HCT116 (cell line): ENCODE measurements around the gene AOAH. TPM values are rescaled to one million over a fixed set of nuclear protein-coding genes. Genes with fewer than 3 reads are reported as not detected.

Source experiments
- ATAC-seq: fragments of 200-7000 bp; cut with Tn5 transposase; 2 replicates; pipeline ENCODE4 v1.9.1; 2020; ENCODE audit warnings: mild to moderate bottlenecking, moderate library complexity
- BruUV-seq: library from RNA; stranded (reverse); fragments of 400-500 nt; replicated peaks from 2 replicates; lab custom pipeline; 2021; lab: Mats Ljungman, UMichigan
- CTCF ChIA-PET: fragments of 300-600 bp; sonication (Branson Sonifier 250); formaldehyde crosslinking; loops from one replicate; lab custom pipeline; 2021; ENCODE audit warnings: antibody characterized with exemption; lab: Charles Lee
- POLR2A ChIA-PET: fragments of 300-600, 350-600 bp; sonication (Branson Sonifier 250); formaldehyde crosslinking; loops from one replicate; lab custom pipeline; 2021; ENCODE audit warnings: antibody characterized with exemption; lab: Charles Lee
- RAD21 ChIA-PET, 2 experiments: fragments of 300-600 bp; sonication (Branson Sonifier 250); formaldehyde crosslinking; loops; one replicate each; lab custom pipeline; 2023; ENCODE audit warnings: low total read pairs in 2 of 2; ENCODE audit not compliant: uncharacterized antibody in 2 of 2, unreplicated experiment in 2 of 2, low non-redundant PET in 1 of 2; lab: Charles Lee
- DNase-seq: peaks from one replicate; pipeline ENCODE4 v3.0.0-alpha.2; 2010; ENCODE audit warnings: low read depth, low spot score
- H2AFZ ChIP-seq: fragments of 200-600 bp; shearing (Covaris generic), sonication (generic); 2 replicates; pipeline ENCODE4 v1.6.1; 2017; ENCODE audit warnings: low read depth, mixed run types, mixed read lengths, antibody characterized with exemption, low read length; ENCODE audit not compliant: poor library complexity, severe bottlenecking
- H3K27ac ChIP-seq: 2 replicates; pipeline ENCODE4 v1.5.1; 2012; ENCODE audit warnings: low read depth, low read length
- H3K27me3 ChIP-seq: fragments of 200-600 bp; sonication (generic); 2 replicates; pipeline ENCODE4 v1.6.1; 2016; ENCODE audit warnings: mixed run types, low read length, mixed read lengths; ENCODE audit not compliant: insufficient read depth
- H3K36me3 ChIP-seq, 2 experiments: fragments of 200-500 bp in 1 of 2; fragments of 200-600 bp in 1 of 2; sonication (Bioruptor generic) in 1 of 2; sonication (generic) in 1 of 2; 2 replicates each; pipeline versions ENCODE4 v1.5.1 to v1.6.1; 2014 to 2016; ENCODE audit warnings: low read length in 2 of 2, inconsistent platforms in 1 of 2, mixed read lengths in 1 of 2, mixed run types in 1 of 2; ENCODE audit not compliant: insufficient read depth in 2 of 2, control insufficient read depth in 1 of 2
- H3K4me1 ChIP-seq, 2 experiments: fragments of 200-600 bp in 1 of 2; sonication (generic) in 1 of 2; 2 replicates each; pipeline versions ENCODE4 v1.5.1 to v1.6.1; 2012 to 2017; ENCODE audit warnings: low read length in 2 of 2, inconsistent platforms in 1 of 2, mild to moderate bottlenecking in 1 of 2, mixed read lengths in 1 of 2, mixed run types in 1 of 2, moderate library complexity in 1 of 2; ENCODE audit not compliant: insufficient read depth in 2 of 2, control insufficient read depth in 1 of 2
- H3K4me2 ChIP-seq: fragments of 200-600 bp; sonication (generic); 2 replicates; pipeline ENCODE4 v1.6.1; 2017; ENCODE audit warnings: mixed run types, low read length, mixed read lengths
- H3K4me3 ChIP-seq, 2 experiments: fragments of 200-600 bp in 1 of 2; sonication (generic) in 1 of 2; replicated peaks in 1 of 2; 2 replicates each; pipeline ENCODE4 v1.5.1; 2011 to 2016; ENCODE audit warnings: low read length in 2 of 2, control low read depth in 1 of 2, low read depth in 1 of 2, mild to moderate bottlenecking in 1 of 2, mixed read lengths in 1 of 2, mixed run types in 1 of 2
- H3K79me2 ChIP-seq: fragments of 200-600 bp; sonication (generic); 2 replicates; pipeline ENCODE4 v1.6.1; 2017; ENCODE audit warnings: mild to moderate bottlenecking, mixed run types, low read length, moderate library complexity, mixed read lengths; ENCODE audit not compliant: insufficient read depth
- H3K9ac ChIP-seq: fragments of 200-600 bp; sonication (generic); 2 replicates; pipeline ENCODE4 v1.6.1; 2016; ENCODE audit warnings: low read length, mixed read lengths
- H3K9me2 ChIP-seq: fragments of 200-600 bp; sonication (generic), shearing (Covaris generic); 2 replicates; pipeline ENCODE4 v1.6.1; 2017; ENCODE audit warnings: mixed run types, mild to moderate bottlenecking, moderate library complexity; ENCODE audit not compliant: insufficient read depth
- H3K9me3 ChIP-seq, 2 experiments: fragments of 200-500 bp in 1 of 2; fragments of 200-600 bp in 1 of 2; sonication (Bioruptor generic) in 1 of 2; sonication (generic) in 1 of 2; 2 replicates each; pipeline ENCODE4 v1.6.1; 2014 to 2017; ENCODE audit warnings: low read length in 2 of 2, mixed read lengths in 2 of 2, inconsistent platforms in 1 of 2, low read depth in 1 of 2, mild to moderate bottlenecking in 1 of 2, mixed run types in 1 of 2, moderate library complexity in 1 of 2; ENCODE audit not compliant: control insufficient read depth in 1 of 2, insufficient read depth in 1 of 2
- H4K20me1 ChIP-seq: fragments of 200-600 bp; sonication (generic), shearing (Covaris generic); 2 replicates; pipeline ENCODE4 v1.6.1; 2017; ENCODE audit warnings: mixed run types, mild to moderate bottlenecking, moderate library complexity; ENCODE audit not compliant: insufficient read depth
- CBX3 ChIP-seq: IDR thresholded peaks from 2 replicates; pipeline ENCODE4 v1.6.1; 2012; ENCODE audit warnings: low read depth
- EGR1 ChIP-seq: IDR thresholded peaks from 2 replicates; pipeline ENCODE4 v1.6.1; 2012; ENCODE audit warnings: low read depth
- ELF1 ChIP-seq: IDR thresholded peaks from 2 replicates; pipeline ENCODE4 v1.6.1; 2012; ENCODE audit warnings: low read depth, borderline replicate concordance
- EZH2 ChIP-seq: fragments of 200-600 bp; sonication (generic); IDR thresholded peaks from 2 replicates; pipeline ENCODE4 v1.6.1; 2017; ENCODE audit warnings: antibody characterized with exemption, mixed run types
- EZH2phosphoT487 ChIP-seq: fragments of 200-600 bp; IDR thresholded peaks from 2 replicates; pipeline ENCODE4 v1.6.1; 2018; ENCODE audit warnings: antibody characterized with exemption, borderline replicate concordance
- FOSL1 ChIP-seq: IDR thresholded peaks from 2 replicates; pipeline ENCODE4 v1.6.1; 2012; ENCODE audit warnings: low read depth
- JUND ChIP-seq: IDR thresholded peaks from 2 replicates; pipeline ENCODE4 v1.6.1; 2012
- POLR2A ChIP-seq: IDR thresholded peaks from 2 replicates; pipeline ENCODE4 v1.7.0; 2011; ENCODE audit warnings: borderline replicate concordance; ENCODE audit not compliant: insufficient read depth, insufficient read length; ENCODE audit errors: extremely low read depth
- POLR2AphosphoS5 ChIP-seq: IDR thresholded peaks from 2 replicates; pipeline ENCODE4 v1.6.1; 2011; ENCODE audit warnings: mild to moderate bottlenecking, low read depth, low read length, moderate library complexity
- SIN3A ChIP-seq: IDR thresholded peaks from 2 replicates; pipeline ENCODE4 v1.6.1; 2012; ENCODE audit warnings: low read depth
- SP1 ChIP-seq: IDR thresholded peaks from 2 replicates; pipeline ENCODE4 v1.6.1; 2012; ENCODE audit warnings: low read depth
- TCF7L2 ChIP-seq: IDR thresholded peaks from 2 replicates; pipeline ENCODE4 v1.7.0; 2011; ENCODE audit warnings: borderline replicate concordance, inconsistent platforms; ENCODE audit not compliant: insufficient read depth, insufficient read length; ENCODE audit errors: extremely low read depth
- YY1 ChIP-seq: IDR thresholded peaks from 2 replicates; pipeline ENCODE4 v1.6.1; 2011; ENCODE audit warnings: low read length, low read depth, moderate library complexity, mild to moderate bottlenecking; ENCODE audit not compliant: insufficient replicate concordance; ENCODE audit errors: extremely low read depth
- ZBTB33 ChIP-seq: IDR thresholded peaks from 2 replicates; pipeline ENCODE4 v1.6.1; 2011; ENCODE audit warnings: mild to moderate bottlenecking, low read length, moderate library complexity; ENCODE audit not compliant: insufficient replicate concordance; ENCODE audit errors: extremely low read depth
- ZFX ChIP-seq: fragments of 450-650 bp; IDR thresholded peaks from 2 replicates; pipeline ENCODE4 v1.6.1; 2017
- ZNF274 ChIP-seq: fragments of 200-500 bp; sonication (Bioruptor generic); IDR thresholded peaks from 2 replicates; pipeline ENCODE4 v1.6.1; 2014; ENCODE audit warnings: mild to moderate bottlenecking, low read depth, low read length, inconsistent platforms
- intact Hi-C: fragments of 100-400 bp; cut with micrococcal nuclease; formaldehyde crosslinking; loops from 2 replicates; pipeline ENCODE4 v1.10.0; 2022
- total RNA-seq: library from RNA; stranded (reverse); gene quantifications from one replicate; pipeline ENCODE4 v1.2.1, GENCODE V29; 2021; ENCODE audit not compliant: unreplicated experiment
- TF ChIP-seq, protein P1 (sequence below): IDR thresholded peaks from 2 replicates; pipeline ENCODE4 v1.6.1; 2012
- TF ChIP-seq, protein P2 (sequence below): IDR thresholded peaks from 2 replicates; pipeline ENCODE4 v1.6.1; 2012; ENCODE audit warnings: low read depth
- TF ChIP-seq, protein P3 (sequence below), 3 experiments: fragments of 200-600 bp in 1 of 3; sonication (generic) in 1 of 3; IDR thresholded peaks in 2 of 3; conservative IDR thresholded peaks in 1 of 3; 2 replicates each; pipeline ENCODE4 v1.5.1; 2012 to 2017; ENCODE audit warnings: low read depth in 2 of 3, low read length in 2 of 3, antibody characterized with exemption in 1 of 3, borderline replicate concordance in 1 of 3, control low read depth in 1 of 3, mild to moderate bottlenecking in 1 of 3, mixed read lengths in 1 of 3, mixed run types in 1 of 3, moderate library complexity in 1 of 3; ENCODE audit not compliant: insufficient read depth in 1 of 3

AOAH gene
- total RNA-seq, 1 experiment from 2014 or later, result 1.1 TPM

DNA sequence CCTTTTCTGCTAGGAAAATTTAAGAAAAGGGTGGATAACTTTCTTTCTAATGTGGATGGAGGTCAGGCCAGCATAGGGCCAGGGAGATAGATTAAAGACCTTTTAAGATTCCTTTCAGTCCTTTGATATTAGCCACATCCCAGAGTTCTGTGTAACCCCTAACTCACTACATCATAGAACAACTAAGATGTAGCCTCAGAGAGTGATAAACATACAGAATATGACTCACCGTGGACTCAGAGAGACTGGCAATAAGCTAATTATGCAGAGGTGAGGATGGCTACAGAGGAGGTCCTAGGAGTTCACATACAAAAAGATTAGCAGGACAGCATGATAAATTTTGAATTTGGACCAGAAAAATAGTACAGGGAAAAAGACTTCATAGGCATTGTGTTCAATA is 141.0 kb downstream of the AOAH start:
- Histone ChIP-seq H3K9ac (no peak overlapping the region), H3K36me3 (no peaks in the 10 kb centered on the region), H3K4me1 (peaks cover 0 to 6% of the 10 kb centered on the region in 2 experiments; a peak in 2 of 4 replicates), H3K4me2 (peak overlapping the region; percentile 2; the same call in 1 of the 2 replicates), H3K27ac (no peak overlapping the region), H2AFZ (no peak overlapping the region), H4K20me1 (no peaks in the 10 kb centered on the region), H3K9me2 (no peaks in the 10 kb centered on the region), H3K79me2 (no peaks in the 10 kb centered on the region), H3K27me3 (no peaks in the 10 kb centered on the region), H3K4me3 (no peak overlapping the region), H3K9me3 (no peaks in the 10 kb centered on the region)
- ChIA-PET RAD21 (no interaction called here), POLR2A (no interaction called here), CTCF (no interaction called here)
- BruUV-seq, result no TSS peak
- DNase-seq, result no peak
- TF ChIP-seq ELF1 (no peak), ZBTB33 (no peak), ZNF274 (no peak), EZH2 (no peak), CBX3 (no peak), SP1 (no peak), TCF7L2 (no peak), FOSL1 (no peak; the same call in 1 of the 2 replicates), ZFX (no peak), POLR2AphosphoS5 (no peak), EGR1 (no peak), YY1 (no peak), POLR2A (no peak), EZH2phosphoT487 (no peak), JUND (no peak), SIN3A (no peak)
- TF ChIP-seq, protein P1, sequence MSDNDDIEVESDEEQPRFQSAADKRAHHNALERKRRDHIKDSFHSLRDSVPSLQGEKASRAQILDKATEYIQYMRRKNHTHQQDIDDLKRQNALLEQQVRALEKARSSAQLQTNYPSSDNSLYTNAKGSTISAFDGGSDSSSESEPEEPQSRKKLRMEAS, result no peak
- TF ChIP-seq, protein P2, sequence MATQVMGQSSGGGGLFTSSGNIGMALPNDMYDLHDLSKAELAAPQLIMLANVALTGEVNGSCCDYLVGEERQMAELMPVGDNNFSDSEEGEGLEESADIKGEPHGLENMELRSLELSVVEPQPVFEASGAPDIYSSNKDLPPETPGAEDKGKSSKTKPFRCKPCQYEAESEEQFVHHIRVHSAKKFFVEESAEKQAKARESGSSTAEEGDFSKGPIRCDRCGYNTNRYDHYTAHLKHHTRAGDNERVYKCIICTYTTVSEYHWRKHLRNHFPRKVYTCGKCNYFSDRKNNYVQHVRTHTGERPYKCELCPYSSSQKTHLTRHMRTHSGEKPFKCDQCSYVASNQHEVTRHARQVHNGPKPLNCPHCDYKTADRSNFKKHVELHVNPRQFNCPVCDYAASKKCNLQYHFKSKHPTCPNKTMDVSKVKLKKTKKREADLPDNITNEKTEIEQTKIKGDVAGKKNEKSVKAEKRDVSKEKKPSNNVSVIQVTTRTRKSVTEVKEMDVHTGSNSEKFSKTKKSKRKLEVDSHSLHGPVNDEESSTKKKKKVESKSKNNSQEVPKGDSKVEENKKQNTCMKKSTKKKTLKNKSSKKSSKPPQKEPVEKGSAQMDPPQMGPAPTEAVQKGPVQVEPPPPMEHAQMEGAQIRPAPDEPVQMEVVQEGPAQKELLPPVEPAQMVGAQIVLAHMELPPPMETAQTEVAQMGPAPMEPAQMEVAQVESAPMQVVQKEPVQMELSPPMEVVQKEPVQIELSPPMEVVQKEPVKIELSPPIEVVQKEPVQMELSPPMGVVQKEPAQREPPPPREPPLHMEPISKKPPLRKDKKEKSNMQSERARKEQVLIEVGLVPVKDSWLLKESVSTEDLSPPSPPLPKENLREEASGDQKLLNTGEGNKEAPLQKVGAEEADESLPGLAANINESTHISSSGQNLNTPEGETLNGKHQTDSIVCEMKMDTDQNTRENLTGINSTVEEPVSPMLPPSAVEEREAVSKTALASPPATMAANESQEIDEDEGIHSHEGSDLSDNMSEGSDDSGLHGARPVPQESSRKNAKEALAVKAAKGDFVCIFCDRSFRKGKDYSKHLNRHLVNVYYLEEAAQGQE, result no peak
- TF ChIP-seq, protein P3, sequence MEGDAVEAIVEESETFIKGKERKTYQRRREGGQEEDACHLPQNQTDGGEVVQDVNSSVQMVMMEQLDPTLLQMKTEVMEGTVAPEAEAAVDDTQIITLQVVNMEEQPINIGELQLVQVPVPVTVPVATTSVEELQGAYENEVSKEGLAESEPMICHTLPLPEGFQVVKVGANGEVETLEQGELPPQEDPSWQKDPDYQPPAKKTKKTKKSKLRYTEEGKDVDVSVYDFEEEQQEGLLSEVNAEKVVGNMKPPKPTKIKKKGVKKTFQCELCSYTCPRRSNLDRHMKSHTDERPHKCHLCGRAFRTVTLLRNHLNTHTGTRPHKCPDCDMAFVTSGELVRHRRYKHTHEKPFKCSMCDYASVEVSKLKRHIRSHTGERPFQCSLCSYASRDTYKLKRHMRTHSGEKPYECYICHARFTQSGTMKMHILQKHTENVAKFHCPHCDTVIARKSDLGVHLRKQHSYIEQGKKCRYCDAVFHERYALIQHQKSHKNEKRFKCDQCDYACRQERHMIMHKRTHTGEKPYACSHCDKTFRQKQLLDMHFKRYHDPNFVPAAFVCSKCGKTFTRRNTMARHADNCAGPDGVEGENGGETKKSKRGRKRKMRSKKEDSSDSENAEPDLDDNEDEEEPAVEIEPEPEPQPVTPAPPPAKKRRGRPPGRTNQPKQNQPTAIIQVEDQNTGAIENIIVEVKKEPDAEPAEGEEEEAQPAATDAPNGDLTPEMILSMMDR (IDR thresholded peaks at IDR 0.05 in 2 of 3, conservative IDR thresholded peaks at IDR 0.05 in 1 of 3; ENCODE audit: borderline replicate concordance in 1 of 3, insufficient read depth in 1 of 3, low read depth in 2 of 3, low read length in 2 of 3), result no peak
- intact Hi-C loops, result no loop called here
- ATAC-seq, result peak; percentile 84
